ENCODE data around the gene KDM6B. TPM values are rescaled to one million over a fixed set of nuclear protein-coding genes. Genes with fewer than 3 reads are reported as not detected.

The KDM6B gene
- polyA plus RNA-seq, 1 donor from 2014 or later, result 2.5 TPM

GRCh38 chr17:7811251-7811650, 22.8 kb upstream of the KDM6B start:
- Histone ChIP-seq H3K9me2 (ENCODE audit: insufficient read depth, low read length) (no peaks in the 10 kb centered on the region), H3K27me3 (ENCODE audit: insufficient read depth, low read depth, low read length) (no peaks in the 10 kb centered on the region), H3K36me3 (ENCODE audit: insufficient read depth, low read length) (no peaks in the 10 kb centered on the region), H3K9ac (ENCODE audit: low read length) (no peak overlapping the region), H3K27ac (ENCODE audit: low read length) (no peak overlapping the region), H3F3A (ENCODE audit: insufficient read depth, low read length, poor library complexity, severe bottlenecking) (no peaks in the 10 kb centered on the region), H3K4me2 (ENCODE audit: low read length) (no peak overlapping the region), H4K20me1 (ENCODE audit: insufficient read depth) (no peaks in the 10 kb centered on the region), H3K4me3 (ENCODE audit: low read length) (no peak overlapping the region), H3K79me2 (replicated peaks; ENCODE audit: insufficient read depth, low read length) (no peaks in the 10 kb centered on the region), H3K9me3 (ENCODE audit: low read length) (no peaks in the 10 kb centered on the region), H2AFZ (ENCODE audit: low read depth, low read length) (no peak overlapping the region)
- TF ChIP-seq REST (IDR thresholded peaks at IDR 0.05; ENCODE audit: borderline replicate concordance), result no peak
- TF ChIP-seq RAD21 (conservative IDR thresholded peaks at IDR 0.05), result no peak
- TF ChIP-seq MXI1 (conservative IDR thresholded peaks at IDR 0.05; ENCODE audit: poor library complexity, severe bottlenecking), result no peak
- no peak for TF ChIP-seq TAF1 (IDR thresholded peaks at IDR 0.05; ENCODE audit: low read depth)

- Histone ChIP-seq H3K36me3 (ENCODE audit: insufficient read depth, low read length) (no peaks in the 10 kb centered on the region), H3K9ac (ENCODE audit: low read length) (no peak overlapping the region), H3K9me2 (ENCODE audit: insufficient read depth, low read length) (no peaks in the 10 kb centered on the region), H3K27me3 (ENCODE audit: insufficient read depth, low read depth, low read length) (no peaks in the 10 kb centered on the region), H3K4me3 (ENCODE audit: low read length) (no peak overlapping the region), H3K79me2 (replicated peaks; ENCODE audit: insufficient read depth, low read length) (no peaks in the 10 kb centered on the region), H2AFZ (ENCODE audit: low read depth, low read length) (no peak overlapping the region), H3F3A (ENCODE audit: insufficient read depth, low read length, poor library complexity, severe bottlenecking) (no peaks in the 10 kb centered on the region), H4K20me1 (ENCODE audit: insufficient read depth) (no peaks in the 10 kb centered on the region), H3K9me3 (ENCODE audit: low read length) (no peaks in the 10 kb centered on the region), H3K4me2 (ENCODE audit: low read length) (no peak overlapping the region), H3K27ac (ENCODE audit: low read length) (no peak overlapping the region)
- TF ChIP-seq REST (IDR thresholded peaks at IDR 0.05; ENCODE audit: borderline replicate concordance), result no peak
- TF ChIP-seq EZH2 (IDR thresholded peaks at IDR 0.05; ENCODE audit: borderline replicate concordance, insufficient read depth, low read length, poor library complexity, severe bottlenecking), result no peak
- TF ChIP-seq EP300 (conservative IDR thresholded peaks at IDR 0.05; ENCODE audit: poor library complexity, severe bottlenecking), result no peak
- no peak for TF ChIP-seq CTCF (IDR thresholded peaks at IDR 0.05; ENCODE audit: poor library complexity, severe bottlenecking)
- no peak for TF ChIP-seq SMC3 (conservative IDR thresholded peaks at IDR 0.05; ENCODE audit: poor library complexity)
- no peak for TF ChIP-seq RAD21 (conservative IDR thresholded peaks at IDR 0.05)
- TF ChIP-seq TAF1 (IDR thresholded peaks at IDR 0.05; ENCODE audit: low read depth), result no peak
- TF ChIP-seq MXI1 (conservative IDR thresholded peaks at IDR 0.05; ENCODE audit: poor library complexity, severe bottlenecking), result no peak
- TF ChIP-seq POLR2AphosphoS5 (IDR thresholded peaks at IDR 0.05), result no peak
These were observed 19.0 kb upstream of the KDM6B start for GRCh38 chr17:7814969-7815368.

Data from neural cell (in vitro differentiated cells).